Testis (tissue), 3 donors: Measurements from ENCODE around the gene DLG2. TPM values are rescaled to one million over a fixed set of nuclear protein-coding genes. Genes with fewer than 3 reads are reported as not detected.

Experiments used
- DNase-seq: peaks from one replicate; pipeline ENCODE4 v3.0.0-alpha.2; 2019
- H3K27ac ChIP-seq, 2 donors: fragments of 200-600 bp; sonication (generic); one replicate each; pipeline ENCODE4 v1.5.1; 2019
- H3K27me3 ChIP-seq: fragments of 200-600 bp; sonication (generic); one replicate; pipeline ENCODE4 v1.5.1; 2019
- H3K36me3 ChIP-seq: fragments of 200-600 bp; sonication (generic); one replicate; pipeline ENCODE4 v1.5.1; 2017; ENCODE audit warnings: low read depth; ENCODE audit errors: missing control alignments
- H3K4me1 ChIP-seq: fragments of 200-600 bp; sonication (generic); one replicate; pipeline ENCODE4 v1.5.1; 2019
- H3K4me3 ChIP-seq, 2 donors: fragments of 200-600 bp; sonication (generic); one replicate each; pipeline ENCODE4 v1.5.1; 2017 to 2019
- H3K9me3 ChIP-seq: fragments of 200-600 bp; sonication (generic); one replicate; pipeline ENCODE4 v1.5.1; 2017
- CTCF ChIP-seq, 3 experiments: fragments of 450-650 bp in 2 of 3; fragments of 200-600 bp in 1 of 3; sonication (generic) in 1 of 3; IDR thresholded peaks; one replicate each; pipeline ENCODE4 v1.5.1; 2016 to 2019; ENCODE audit warnings: antibody characterized with exemption in 3 of 3, mild to moderate bottlenecking in 2 of 3, moderate library complexity in 1 of 3
- POLR2A ChIP-seq: fragments of 450-650 bp; IDR thresholded peaks from one replicate; pipeline ENCODE4 v1.6.1; 2017; ENCODE audit warnings: antibody characterized with exemption, mild to moderate bottlenecking, moderate library complexity
- WGBS, 2 donors: methylation state at CpG; one replicate each; pipeline ENCODE4 v1.1.5; 2018; 5-methylcytosine and 5-hydroxymethylcytosine counted together
- intact Hi-C: fragments of 100-400 bp; cut with DNase I; formaldehyde crosslinking; loops from one replicate; pipeline ENCODE4 v1.15.1; 2023; ENCODE audit warnings: low total_unique reads
- polyA plus RNA-seq: library from polyadenylated mRNA; stranded (reverse); fragments of 350-450 nt; fragmentation: Illumina TruSeq; extraction: RNeasy Lipid Tissue Mini Kit (QIAGEN cat#74804); gene quantifications from one replicate; pipeline ENCODE4 v1.2.3, GENCODE V29; 2014; ENCODE audit warnings: low read depth, low replicate concordance; ENCODE audit not compliant: insufficient read depth
- total RNA-seq, 2 donors: library from RNA; depleted of rRNA; stranded (reverse); fragments of >200 nt; gene quantifications; one replicate each; pipeline ENCODE4 v1.2.3, GENCODE V29; 2016

DLG2 gene
- total and polyA plus RNA-seq, 3 donors from 2014 or later = 13.8 to 23.0 (median 14.1) TPM

GRCh38 chr11:83709434-83709833, 1917.7 kb downstream of the DLG2 start:
- DNase-seq = no peak
- no peaks in the 10 kb centered on the region for H3K4me1 ChIP-seq
- TF ChIP-seq POLR2A (no peak), CTCF (IDR thresholded peaks at IDR 0.05) (no peak)
- no peaks in the 10 kb centered on the region for H3K9me3 ChIP-seq
- no peak overlapping the region for H3K4me3 ChIP-seq
- H3K27me3 ChIP-seq = no peaks in the 10 kb centered on the region
- no peak overlapping the region for H3K27ac ChIP-seq
- H3K36me3 ChIP-seq = no peaks in the 10 kb centered on the region
- intact Hi-C loops = no loop called here

- no peak for DNase-seq
- WGBS, 2 donors = 89 to 95% methylated on average over 6 of the region's 6 CpGs
- H3K27me3 ChIP-seq = no peaks in the 10 kb centered on the region
- no peak overlapping the region for H3K27ac ChIP-seq
- no peaks in the 10 kb centered on the region for H3K36me3 ChIP-seq
- H3K9me3 ChIP-seq = no peaks in the 10 kb centered on the region
- H3K4me3 ChIP-seq = no peak overlapping the region
- no peaks in the 10 kb centered on the region for H3K4me1 ChIP-seq
- TF ChIP-seq CTCF (IDR thresholded peaks at IDR 0.05) (no peak), POLR2A (no peak)
- intact Hi-C loops = no loop called here
Measured at GRCh38 chr11:83706566-83706965, 1920.6 kb downstream of the DLG2 start.

- no peaks in the 10 kb centered on the region for H3K27me3 ChIP-seq
- H3K9me3 ChIP-seq = no peaks in the 10 kb centered on the region
- no peak overlapping the region for H3K4me3 ChIP-seq
- no peak overlapping the region for H3K27ac ChIP-seq
- TF ChIP-seq POLR2A (no peak), CTCF (IDR thresholded peaks at IDR 0.05) (no peak)
- WGBS, 2 donors = 90 to 100% methylated on average over 2 of the region's 2 CpGs
- no peak for DNase-seq
- intact Hi-C loops = no loop called here
- no peaks in the 10 kb centered on the region for H3K36me3 ChIP-seq
- H3K4me1 ChIP-seq = no peaks in the 10 kb centered on the region
Measured at GRCh38 chr11:83702796-83703195, 1924.3 kb downstream of the DLG2 start.

- H3K4me1 ChIP-seq = no peaks in the 10 kb centered on the region
- WGBS, 2 donors = 90 to 96% methylated on average over 2 of the region's 2 CpGs
- no peak for DNase-seq
- H3K27me3 ChIP-seq = no peaks in the 10 kb centered on the region
- H3K27ac ChIP-seq = no peak overlapping the region
- TF ChIP-seq CTCF (IDR thresholded peaks at IDR 0.05) = no peak
- no peak for TF ChIP-seq POLR2A
- intact Hi-C loops = no loop called here
- no peak overlapping the region for H3K4me3 ChIP-seq
- H3K36me3 ChIP-seq = no peaks in the 10 kb centered on the region
- no peaks in the 10 kb centered on the region for H3K9me3 ChIP-seq
Measured at GRCh38 chr11:83697518-83697917, 1929.6 kb downstream of the DLG2 start.

GRCh38 chr11:83695046-83695445, 1932.1 kb downstream of the DLG2 start:
- H3K36me3 ChIP-seq = no peaks in the 10 kb centered on the region
- H3K27me3 ChIP-seq = no peaks in the 10 kb centered on the region
- no peaks in the 10 kb centered on the region for H3K9me3 ChIP-seq
- 64 to 65% methylated on average over 3 of the region's 3 CpGs for WGBS, 2 donors
- no peak for DNase-seq
- no peak overlapping the region for H3K4me3 ChIP-seq
- H3K27ac ChIP-seq = no peak overlapping the region
- H3K4me1 ChIP-seq = no peaks in the 10 kb centered on the region
- TF ChIP-seq POLR2A (no peak), CTCF (IDR thresholded peaks at IDR 0.05) (no peak)
- intact Hi-C loops = no loop called here
